ENCODE results near the gene KIF3B. TPM values are rescaled to one million over a fixed set of nuclear protein-coding genes. Genes with fewer than 3 reads are reported as not detected.

Gene KIF3B
- total RNA-seq, 2 experiments from 2014 or later: 8.2 to 25.2 TPM

GRCh38 chr20:32294071-32294470 lies 16.6 kb downstream of the KIF3B start:
- peaks cover 9% of the 10 kb centered on the region for H3K36me3 ChIP-seq (ENCODE audit: insufficient read depth, low read length)
- no peak for TF ChIP-seq CTCF (conservative IDR thresholded peaks at IDR 0.05; ENCODE audit: low read length)
- no peak for TF ChIP-seq EZH2phosphoT487 (IDR thresholded peaks at IDR 0.05; ENCODE audit: borderline replicate concordance, low read depth, low read length)
- H3K9me2 ChIP-seq (ENCODE audit: insufficient read depth, low read length): no peaks in the 10 kb centered on the region
- DNase-seq (ENCODE audit: low spot score): no peak
- no peak overlapping the region for H3K4me3 ChIP-seq (ENCODE audit: low read depth, low read length, poor library complexity, severe bottlenecking)
- no peak overlapping the region for H2AFZ ChIP-seq (ENCODE audit: low read length)
- CTCF ChIA-PET (ENCODE audit: unreplicated experiment): interaction anchor here (1.2 kb wide), 1 partner anchor 8 kb away, joined by 5 read pairs; no protein-coding TSS in a partner anchor
- H3K79me2 ChIP-seq (ENCODE audit: insufficient read depth, low read depth, low read length): peaks cover 56% of the 10 kb centered on the region
- no peaks in the 10 kb centered on the region for H3K9me3 ChIP-seq (ENCODE audit: low read length)
- intact Hi-C loops (cut with micrococcal nuclease; ENCODE audit: unreplicated experiment): no loop called here
- no peaks in the 10 kb centered on the region for H4K20me1 ChIP-seq (ENCODE audit: insufficient read depth, low read length)
- H3K4me2 ChIP-seq (ENCODE audit: low read length): no peak overlapping the region
- POLR2A ChIA-PET: interaction anchor here (0.9 to 1.0 kb wide), 2 partner anchors 12 kb away, joined by 3 to 4 read pairs; no protein-coding TSS in a partner anchor
- BruUV-seq (replicated peaks): no TSS peak
- H3K4me1 ChIP-seq (ENCODE audit: insufficient read depth, low read length, poor library complexity, severe bottlenecking): peaks cover 8% of the 10 kb centered on the region
- no peak overlapping the region for H3K27ac ChIP-seq (ENCODE audit: low read depth, low read length, poor library complexity, severe bottlenecking)

- CTCF ChIA-PET (ENCODE audit: unreplicated experiment): no interaction called here
- no peaks in the 10 kb centered on the region for H3K36me3 ChIP-seq (ENCODE audit: insufficient read depth, low read length)
- no peak overlapping the region for H3K4me3 ChIP-seq (ENCODE audit: low read depth, low read length, poor library complexity, severe bottlenecking)
- H3K9me3 ChIP-seq (ENCODE audit: low read length): no peaks in the 10 kb centered on the region
- H3K4me1 ChIP-seq (ENCODE audit: insufficient read depth, low read length, poor library complexity, severe bottlenecking): no peaks in the 10 kb centered on the region
- TF ChIP-seq EZH2phosphoT487 (IDR thresholded peaks at IDR 0.05; ENCODE audit: borderline replicate concordance, low read depth, low read length): no peak
- no peak for TF ChIP-seq CTCF (conservative IDR thresholded peaks at IDR 0.05; ENCODE audit: low read length)
- H3K9me2 ChIP-seq (ENCODE audit: insufficient read depth, low read length): no peaks in the 10 kb centered on the region
- POLR2A ChIA-PET: interaction anchor here (0.7 to 1.1 kb wide), 3 partner anchors 10 to 470 kb away, joined by 3 to 4 read pairs (median 4); no protein-coding TSS in a partner anchor
- no peak overlapping the region for H3K4me2 ChIP-seq (ENCODE audit: low read length)
- no TSS peak for BruUV-seq (replicated peaks)
- H2AFZ ChIP-seq (ENCODE audit: low read length): no peak overlapping the region
- peaks cover 42% of the 10 kb centered on the region for H3K79me2 ChIP-seq (ENCODE audit: insufficient read depth, low read depth, low read length)
- no peak for DNase-seq (ENCODE audit: low spot score)
- H3K27ac ChIP-seq (ENCODE audit: low read depth, low read length, poor library complexity, severe bottlenecking): no peak overlapping the region
- H4K20me1 ChIP-seq (ENCODE audit: insufficient read depth, low read length): no peaks in the 10 kb centered on the region
- intact Hi-C loops (cut with micrococcal nuclease; ENCODE audit: unreplicated experiment): no loop called here
Observed at GRCh38 chr20:32296412-32296811, 19.0 kb downstream of the KIF3B start.

- Histone ChIP-seq H4K20me1 (ENCODE audit: insufficient read depth, low read length) (no peaks in the 10 kb centered on the region), H3K4me1 (ENCODE audit: insufficient read depth, low read length, poor library complexity, severe bottlenecking) (no peaks in the 10 kb centered on the region), H3K4me2 (ENCODE audit: low read length) (no peak overlapping the region), H3K27ac (ENCODE audit: low read depth, low read length, poor library complexity, severe bottlenecking) (no peak overlapping the region), H3K4me3 (ENCODE audit: low read depth, low read length, poor library complexity, severe bottlenecking) (no peak overlapping the region), H3K79me2 (ENCODE audit: insufficient read depth, low read depth, low read length) (peaks cover 42% of the 10 kb centered on the region), H3K36me3 (ENCODE audit: insufficient read depth, low read length) (no peaks in the 10 kb centered on the region), H3K9me3 (ENCODE audit: low read length) (no peaks in the 10 kb centered on the region), H2AFZ (ENCODE audit: low read length) (no peak overlapping the region), H3K9me2 (ENCODE audit: insufficient read depth, low read length) (no peaks in the 10 kb centered on the region)
- CTCF ChIA-PET (ENCODE audit: unreplicated experiment): no interaction called here
- BruUV-seq (replicated peaks): no TSS peak
- no peak for TF ChIP-seq CTCF (conservative IDR thresholded peaks at IDR 0.05; ENCODE audit: low read length)
- no peak for TF ChIP-seq EZH2phosphoT487 (IDR thresholded peaks at IDR 0.05; ENCODE audit: borderline replicate concordance, low read depth, low read length)
- intact Hi-C loops (cut with micrococcal nuclease; ENCODE audit: unreplicated experiment): no loop called here
- POLR2A ChIA-PET: interaction anchor here (0.7 kb wide), 1 partner anchor 469 kb away, joined by 4 read pairs; no protein-coding TSS in a partner anchor
- no peak for DNase-seq (ENCODE audit: low spot score)
Observed at GRCh38 chr20:32296819-32297420, 19.5 kb downstream of the KIF3B start.
